IgD-negative memory B cell (primary cell): Measurements from ENCODE around the gene PRKCE. TPM values are rescaled to one million over a fixed set of nuclear protein-coding genes. Genes with fewer than 3 reads are reported as not detected.
A peak's percentile ranks its signal among the peaks of the same experiment; 100 is the strongest.

Experiments
- H3K27ac Mint-ChIP-seq, 3 donors: one replicate each; pipeline ENCODE4 v1.8.0; 2020 to 2022; ENCODE audit warnings: mild to moderate bottlenecking in 3 of 3, mixed read lengths in 3 of 3, moderate library complexity in 1 of 3
- H3K27me3 Mint-ChIP-seq: one replicate; pipeline ENCODE4 v1.8.0; 2021; ENCODE audit warnings: mixed read lengths
- H3K36me3 Mint-ChIP-seq: one replicate; pipeline ENCODE4 v1.8.0; 2020; ENCODE audit warnings: mild to moderate bottlenecking, mixed read lengths
- H3K4me1 Mint-ChIP-seq, 3 donors: one replicate each; pipeline ENCODE4 v1.8.0; 2020 to 2022; ENCODE audit warnings: mixed read lengths in 3 of 3, mild to moderate bottlenecking in 1 of 3
- H3K4me3 Mint-ChIP-seq, 4 donors: one replicate each; pipeline ENCODE4 v1.8.0; 2020 to 2022; ENCODE audit warnings: mild to moderate bottlenecking in 4 of 4, mixed read lengths in 4 of 4, moderate library complexity in 3 of 4
- H3K9me3 Mint-ChIP-seq, 3 donors: one replicate each; pipeline ENCODE4 v1.8.0; 2020 to 2021; ENCODE audit warnings: mixed read lengths in 3 of 3, mild to moderate bottlenecking in 1 of 3
- polyA plus RNA-seq: library from polyadenylated mRNA; unstranded; fragments of 300-500 nt; fragmentation: Illumina TruSeq; gene quantifications from one replicate; pipeline ENCODE4 v1.2.3, GENCODE V29; 2021

The PRKCE gene
- polyA plus RNA-seq, 1 donor from 2014 or later: 12.7 TPM

- no peaks in the 10 kb centered on the region for H3K36me3 Mint-ChIP-seq
- no peaks in the 10 kb centered on the region for H3K9me3 Mint-ChIP-seq
- H3K27me3 Mint-ChIP-seq: peaks cover 14% of the 10 kb centered on the region
- H3K4me3 Mint-ChIP-seq: no peak overlapping the region
- no peak overlapping the region for H3K27ac Mint-ChIP-seq
- H3K4me1 Mint-ChIP-seq: no peaks in the 10 kb centered on the region
These were observed 29.0 kb upstream of the PRKCE start for GRCh38 chr2:45622336-45623075.

DNA sequence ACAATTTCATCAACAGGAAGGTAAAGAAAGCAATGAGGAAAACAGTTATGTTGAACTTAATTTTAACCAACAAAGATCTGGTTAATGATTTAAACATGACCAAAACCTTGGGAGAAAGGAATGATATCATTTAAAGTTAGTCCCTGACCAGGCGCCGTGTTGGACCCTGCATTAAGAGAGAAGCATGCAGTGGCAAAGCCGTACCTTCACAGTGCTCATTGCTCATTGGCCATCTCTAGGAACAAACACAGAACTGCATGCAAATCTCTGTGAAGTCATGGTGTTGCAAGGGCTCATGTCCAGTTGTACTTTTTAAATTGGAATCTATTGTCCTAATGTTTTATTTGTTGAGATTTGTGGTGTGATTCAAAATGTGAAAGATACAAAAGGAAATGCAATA, 28.4 kb upstream of the PRKCE start:
- Mint-ChIP-seq H3K4me3 (no peak overlapping the region), H3K36me3 (no peaks in the 10 kb centered on the region), H3K27me3 (peaks cover 14% of the 10 kb centered on the region), H3K27ac (no peak overlapping the region), H3K4me1 (no peaks in the 10 kb centered on the region), H3K9me3 (no peaks in the 10 kb centered on the region)

DNA sequence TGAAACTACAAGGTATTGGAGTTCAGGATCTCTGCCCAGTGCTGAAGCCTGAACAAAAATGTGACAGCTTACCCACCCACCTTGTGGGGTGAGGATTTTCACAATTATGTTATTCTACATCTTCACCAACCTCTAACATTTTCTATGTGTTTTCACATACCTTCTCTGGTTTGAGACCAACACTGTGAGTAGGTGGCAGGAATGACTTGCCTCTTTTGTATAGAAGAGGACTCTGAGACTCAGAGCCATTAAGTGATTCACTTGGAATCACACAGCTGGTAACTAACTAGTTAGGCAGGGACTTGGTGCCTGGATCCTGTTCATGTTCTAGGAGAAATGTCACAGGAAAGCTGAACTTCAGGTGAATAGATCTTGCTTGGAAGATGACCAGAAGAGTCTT, 25.7 kb upstream of the PRKCE start:
- Mint-ChIP-seq H3K9me3 (peaks cover 0 to 2% (median 0%) of the 10 kb centered on the region in 3 donors), H3K27ac (no peak overlapping the region), H3K27me3 (peaks cover 16% of the 10 kb centered on the region), H3K36me3 (no peaks in the 10 kb centered on the region), H3K4me3 (no peak overlapping the region), H3K4me1 (no peaks in the 10 kb centered on the region)

DNA sequence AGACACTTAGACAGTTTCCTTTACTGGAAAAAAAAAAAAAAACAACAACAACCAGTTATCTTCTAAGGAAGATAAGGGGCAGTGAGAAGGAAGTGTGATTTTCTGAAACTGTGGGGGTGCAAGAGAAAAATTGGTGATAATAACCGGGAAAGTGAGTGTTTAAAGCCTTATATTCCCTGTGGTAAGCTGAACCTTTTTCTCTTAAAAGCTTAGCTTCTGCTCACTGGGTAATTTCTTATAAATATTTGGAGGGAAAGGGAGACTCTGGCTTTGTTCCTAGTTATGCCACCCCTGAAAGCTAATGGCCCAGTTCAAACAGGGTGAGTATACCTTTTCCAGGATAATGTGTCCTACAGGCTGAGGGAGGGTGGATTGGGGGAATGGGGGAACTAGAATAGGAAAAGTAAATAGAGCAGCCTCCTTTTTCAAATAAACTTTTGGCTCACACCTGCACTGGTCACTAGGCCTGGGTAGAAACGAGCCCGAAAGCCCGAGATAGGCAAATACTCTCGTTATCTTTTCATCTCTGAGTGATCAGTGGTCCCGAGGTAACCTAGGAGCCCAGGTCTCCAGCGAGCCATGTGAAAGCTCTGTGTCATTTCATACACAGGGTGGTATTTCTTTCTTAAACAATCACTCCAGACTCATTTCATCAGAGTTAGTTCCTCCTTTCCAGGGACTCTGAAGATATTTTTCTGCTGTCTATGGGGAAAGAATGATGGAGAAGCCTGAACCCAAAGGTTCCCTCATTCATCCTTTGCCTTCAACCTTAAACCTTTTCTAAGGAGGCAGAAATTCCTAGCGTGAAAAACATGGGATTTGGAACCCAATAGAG, 24.9 kb upstream of the PRKCE start:
- H3K36me3 Mint-ChIP-seq: no peaks in the 10 kb centered on the region
- peaks cover 0 to 2% (median 0%) of the 10 kb centered on the region in 3 donors for H3K9me3 Mint-ChIP-seq
- H3K4me1 Mint-ChIP-seq: no peaks in the 10 kb centered on the region
- H3K4me3 Mint-ChIP-seq: no peak overlapping the region
- no peak overlapping the region for H3K27ac Mint-ChIP-seq
- peaks cover 16% of the 10 kb centered on the region for H3K27me3 Mint-ChIP-seq

GRCh38 chr2:45627911-45628310, 23.6 kb upstream of the PRKCE start:
- Mint-ChIP-seq H3K36me3 (no peaks in the 10 kb centered on the region), H3K27ac (no peak overlapping the region), H3K4me3 (no peak overlapping the region), H3K4me1 (no peaks in the 10 kb centered on the region), H3K9me3 (peaks cover 0 to 2% (median 0%) of the 10 kb centered on the region in 3 donors), H3K27me3 (peaks cover 26% of the 10 kb centered on the region)

DNA sequence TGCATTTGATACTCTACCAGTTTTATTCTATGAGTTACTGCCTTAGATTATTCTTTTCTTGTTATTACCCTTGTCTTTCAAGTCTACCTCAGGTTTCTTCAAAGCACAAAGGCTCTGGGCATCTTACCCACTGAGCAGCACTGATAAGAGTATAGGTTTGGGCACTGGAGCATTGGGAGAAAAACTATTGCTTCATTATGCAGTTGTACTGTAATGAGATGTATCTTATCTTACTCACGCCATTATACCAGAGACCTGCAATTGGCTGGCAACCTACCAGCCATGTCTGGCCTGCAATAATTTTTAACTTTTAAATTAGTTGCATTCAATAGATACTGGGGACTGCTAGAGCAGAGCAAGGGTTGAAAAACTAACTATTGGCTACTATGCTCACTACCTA, 21.5 kb upstream of the PRKCE start:
- H3K9me3 Mint-ChIP-seq: peaks cover 0 to 2% (median 0%) of the 10 kb centered on the region in 3 donors
- H3K36me3 Mint-ChIP-seq: no peaks in the 10 kb centered on the region
- no peak overlapping the region for H3K27ac Mint-ChIP-seq
- no peaks in the 10 kb centered on the region for H3K4me1 Mint-ChIP-seq
- H3K4me3 Mint-ChIP-seq: no peak overlapping the region
- peaks cover 27% of the 10 kb centered on the region for H3K27me3 Mint-ChIP-seq

- peaks cover 24% of the 10 kb centered on the region for H3K27me3 Mint-ChIP-seq
- no peaks in the 10 kb centered on the region for H3K4me1 Mint-ChIP-seq
- peaks cover 0 to 2% (median 0%) of the 10 kb centered on the region in 3 donors for H3K9me3 Mint-ChIP-seq
- no peak overlapping the region for H3K27ac Mint-ChIP-seq
- H3K4me3 Mint-ChIP-seq: no peak overlapping the region
- no peaks in the 10 kb centered on the region for H3K36me3 Mint-ChIP-seq
These were observed 20.2 kb upstream of the PRKCE start for GRCh38 chr2:45631319-45631718.

- H3K36me3 Mint-ChIP-seq: no peaks in the 10 kb centered on the region
- H3K4me3 Mint-ChIP-seq: no peak overlapping the region
- H3K27ac Mint-ChIP-seq: no peak overlapping the region
- peaks cover 0 to 2% (median 0%) of the 10 kb centered on the region in 3 donors for H3K9me3 Mint-ChIP-seq
- peaks cover 24% of the 10 kb centered on the region for H3K27me3 Mint-ChIP-seq
- H3K4me1 Mint-ChIP-seq: no peaks in the 10 kb centered on the region
These were observed 19.5 kb upstream of the PRKCE start for GRCh38 chr2:45631955-45632354.

GRCh38 chr2:45634223-45634622, 17.3 kb upstream of the PRKCE start:
- Mint-ChIP-seq H3K27ac (no peak overlapping the region), H3K4me1 (no peaks in the 10 kb centered on the region), H3K9me3 (peaks cover 0 to 2% (median 0%) of the 10 kb centered on the region in 3 donors), H3K4me3 (no peak overlapping the region), H3K36me3 (no peaks in the 10 kb centered on the region), H3K27me3 (peaks cover 25% of the 10 kb centered on the region)

GRCh38 chr2:45636008-45636407, 15.5 kb upstream of the PRKCE start:
- no peaks in the 10 kb centered on the region for H3K36me3 Mint-ChIP-seq
- no peak overlapping the region for H3K27ac Mint-ChIP-seq
- no peaks in the 10 kb centered on the region for H3K4me1 Mint-ChIP-seq
- peaks cover 21% of the 10 kb centered on the region for H3K27me3 Mint-ChIP-seq
- H3K4me3 Mint-ChIP-seq: no peak overlapping the region
- no peaks in the 10 kb centered on the region for H3K9me3 Mint-ChIP-seq

- H3K4me3 Mint-ChIP-seq: no peak overlapping the region
- peaks cover 23% of the 10 kb centered on the region for H3K27me3 Mint-ChIP-seq
- H3K4me1 Mint-ChIP-seq: peaks cover 0 to 3% (median 0%) of the 10 kb centered on the region in 3 donors
- no peak overlapping the region for H3K27ac Mint-ChIP-seq
- no peaks in the 10 kb centered on the region for H3K9me3 Mint-ChIP-seq
- no peaks in the 10 kb centered on the region for H3K36me3 Mint-ChIP-seq
These were observed 14.0 kb upstream of the PRKCE start for GRCh38 chr2:45637440-45637839.

DNA sequence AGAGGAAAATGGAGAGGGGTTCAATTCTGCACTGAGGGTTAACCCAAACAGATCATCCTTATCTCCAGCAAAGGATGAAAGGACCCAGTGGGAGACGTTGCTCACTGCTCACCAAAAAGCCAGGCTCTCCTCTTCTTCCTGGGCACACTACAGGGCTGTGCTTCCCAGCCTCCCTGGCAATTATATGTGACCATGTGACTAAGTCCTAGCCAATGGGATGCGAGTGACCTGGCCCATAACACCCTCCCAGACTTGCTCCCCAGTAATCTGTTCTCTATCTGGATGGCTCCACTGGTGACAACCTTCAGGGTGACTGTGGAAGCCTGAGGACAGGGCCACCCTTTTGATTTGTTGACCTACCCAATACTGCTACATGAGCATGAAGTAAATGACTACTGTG, 10.9 kb upstream of the PRKCE start:
- Mint-ChIP-seq H3K27ac (no peak overlapping the region), H3K27me3 (peaks cover 19% of the 10 kb centered on the region), H3K9me3 (no peaks in the 10 kb centered on the region), H3K36me3 (no peaks in the 10 kb centered on the region), H3K4me1 (peaks cover 0 to 4% (median 1%) of the 10 kb centered on the region in 3 donors), H3K4me3 (no peak overlapping the region)

- H3K36me3 Mint-ChIP-seq: no peaks in the 10 kb centered on the region
- peaks cover 15% of the 10 kb centered on the region for H3K27me3 Mint-ChIP-seq
- peak overlapping the region in 1 of 3 donors; percentile 94 for H3K27ac Mint-ChIP-seq
- no peaks in the 10 kb centered on the region for H3K9me3 Mint-ChIP-seq
- H3K4me1 Mint-ChIP-seq: peaks cover 0 to 4% (median 1%) of the 10 kb centered on the region in 3 donors
- H3K4me3 Mint-ChIP-seq: peak overlapping the region in 3 of 4 donors; percentile 59 to 66 (median 59)
These were observed 8.4 kb upstream of the PRKCE start for GRCh38 chr2:45643095-45643494.

- H3K27me3 Mint-ChIP-seq: peaks cover 15% of the 10 kb centered on the region
- no peaks in the 10 kb centered on the region for H3K9me3 Mint-ChIP-seq
- no peaks in the 10 kb centered on the region for H3K36me3 Mint-ChIP-seq
- H3K27ac Mint-ChIP-seq: peak overlapping the region in 1 of 3 donors; percentile 94
- H3K4me1 Mint-ChIP-seq: peaks cover 0 to 4% (median 1%) of the 10 kb centered on the region in 3 donors
- H3K4me3 Mint-ChIP-seq: peak overlapping the region; percentile 2 to 66 (median 59)
These were observed 7.6 kb upstream of the PRKCE start for GRCh38 chr2:45643543-45644542.
